Activated CD4-positive, alpha-beta T cell treated with anti-CD3 and anti-CD28 coated beads, Interleukin-2, amount 50 U/mL, for 1 hour (primary cell): ENCODE results near the gene GPR137C.

Experiments
- DNase-seq: peaks from one replicate; pipeline ENCODE4 v3.0.0-alpha.2; 2020

The GPR137C gene, protein sequence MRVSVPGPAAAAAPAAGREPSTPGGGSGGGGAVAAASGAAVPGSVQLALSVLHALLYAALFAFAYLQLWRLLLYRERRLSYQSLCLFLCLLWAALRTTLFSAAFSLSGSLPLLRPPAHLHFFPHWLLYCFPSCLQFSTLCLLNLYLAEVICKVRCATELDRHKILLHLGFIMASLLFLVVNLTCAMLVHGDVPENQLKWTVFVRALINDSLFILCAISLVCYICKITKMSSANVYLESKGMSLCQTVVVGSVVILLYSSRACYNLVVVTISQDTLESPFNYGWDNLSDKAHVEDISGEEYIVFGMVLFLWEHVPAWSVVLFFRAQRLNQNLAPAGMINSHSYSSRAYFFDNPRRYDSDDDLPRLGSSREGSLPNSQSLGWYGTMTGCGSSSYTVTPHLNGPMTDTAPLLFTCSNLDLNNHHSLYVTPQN

GRCh38 chr14:52552063-52552988, at the start of gene GPR137C, which contains the start of gene TXNDC16:
TSS of gene GPR137C (plus strand) at chr14:52552836. CDS start at chr14:52553148, 312 bp downstream.
TSS of gene TXNDC16 (minus strand) at chr14:52552505. CDS start at chr14:52543557, 8,948 bp downstream.
- DNase-seq, result peak; percentile 99

DNA sequence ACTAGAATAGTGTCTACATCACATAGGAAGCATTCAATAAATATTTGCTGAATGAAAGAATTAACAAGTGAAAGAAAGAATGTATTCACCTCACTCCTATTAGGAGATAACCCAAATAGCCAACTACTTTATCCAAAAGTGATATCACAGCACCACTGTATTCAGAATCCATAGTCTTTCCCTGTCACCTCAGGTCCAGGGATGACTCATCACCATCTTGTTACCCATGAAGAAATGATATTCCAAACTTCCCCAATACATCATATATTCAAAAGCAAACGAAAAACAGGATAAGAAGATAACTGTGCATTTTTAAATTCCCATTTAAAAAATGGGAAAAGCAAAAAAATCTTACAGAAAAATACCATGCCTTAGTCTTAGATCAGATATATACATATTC, 39.4 kb upstream of the GPR137C start:
- no peak for DNase-seq

DNA sequence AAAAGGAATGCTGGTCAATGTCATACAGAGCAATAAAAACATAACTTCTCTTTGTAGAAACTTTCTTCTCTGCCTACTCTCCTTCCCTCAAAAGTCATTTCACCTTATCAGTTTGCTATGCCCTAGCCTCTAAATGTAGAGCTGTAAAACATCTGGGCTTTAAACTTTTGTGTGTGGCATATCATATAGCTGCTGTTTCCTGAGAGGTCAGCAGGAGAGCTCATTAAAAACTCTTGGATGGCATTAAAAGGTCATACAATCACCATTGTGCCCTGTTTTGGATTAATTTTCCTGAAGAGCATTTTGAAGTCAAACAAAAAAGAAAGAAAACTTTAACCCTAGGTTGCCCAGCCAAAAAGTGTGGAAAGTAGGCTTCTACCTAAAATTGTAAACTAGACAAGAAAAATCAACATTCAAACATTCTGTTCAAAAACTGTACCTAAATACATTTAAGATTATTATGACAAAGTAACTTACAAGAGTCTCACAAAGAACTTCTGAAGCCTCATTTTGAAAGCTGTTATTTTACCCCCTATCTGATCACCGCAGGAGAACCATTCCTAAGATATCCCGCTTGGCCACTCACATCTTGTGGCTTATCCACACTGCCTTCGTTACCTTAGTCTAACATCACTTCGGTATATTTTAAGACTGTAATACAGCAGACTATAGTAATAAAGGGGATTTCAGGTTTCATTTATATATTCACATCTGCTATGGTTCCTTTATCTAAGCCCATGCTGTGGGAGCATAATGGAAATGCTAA, 38.4 kb upstream of the GPR137C start:
- no peak for DNase-seq

GRCh38 chr14:52522033-52522432, 30.6 kb upstream of the GPR137C start:
- no peak for DNase-seq

DNA sequence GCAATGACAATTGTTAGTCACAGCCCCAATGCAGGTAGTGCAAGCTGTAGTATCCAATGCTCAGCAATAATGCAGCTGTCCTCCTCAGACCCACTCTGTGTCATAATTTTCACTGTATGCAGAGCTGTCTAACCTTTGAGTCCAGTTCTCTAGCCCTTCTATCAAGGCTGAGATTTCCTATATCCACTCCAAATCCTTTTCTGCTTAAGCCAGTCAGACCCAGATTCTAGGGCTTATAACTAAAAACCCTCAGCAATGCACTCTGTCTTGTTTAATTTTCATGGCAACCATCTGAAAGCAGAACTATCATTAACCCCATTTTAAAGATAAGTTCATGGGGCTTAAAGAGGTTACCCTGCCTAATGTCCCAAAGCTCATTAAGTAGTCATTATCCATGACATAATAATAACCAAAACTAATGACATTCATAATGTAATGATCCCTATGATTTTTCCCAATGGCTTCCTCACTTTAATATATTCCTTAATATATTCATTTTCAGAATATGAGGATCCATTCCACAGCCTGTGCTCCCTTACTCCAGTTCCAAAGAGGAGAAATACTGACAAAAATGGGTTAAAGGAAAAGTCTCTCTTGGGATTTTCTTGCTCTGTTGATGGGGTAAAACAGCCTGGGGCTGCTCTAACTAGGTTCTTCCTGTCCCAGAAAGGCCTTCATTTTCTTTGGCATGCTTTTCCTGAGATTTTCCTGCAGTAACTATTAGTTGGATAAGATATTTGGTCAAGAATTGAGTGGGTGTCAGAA, 29.9 kb upstream of the GPR137C start:
- no peak for DNase-seq

DNA sequence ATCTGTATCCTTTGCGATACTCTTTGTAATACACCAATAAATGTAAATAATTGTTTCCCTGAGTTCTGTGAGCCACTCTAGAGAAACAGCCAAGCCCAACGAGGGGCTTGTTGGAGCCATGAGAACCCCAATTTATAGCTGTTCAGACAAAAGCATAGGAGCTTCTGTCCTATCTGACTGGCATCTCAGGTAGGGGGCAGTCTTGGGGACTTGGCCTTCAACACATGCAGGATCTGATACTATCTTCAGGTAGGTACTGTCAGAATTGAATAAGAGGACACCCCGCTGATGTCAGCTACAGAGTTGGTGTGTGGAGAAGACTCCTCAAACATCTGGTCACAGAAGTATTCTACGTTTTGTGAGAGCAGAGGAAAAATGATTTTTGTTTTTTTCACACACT, 25.6 kb upstream of the GPR137C start:
- no peak for DNase-seq

GRCh38 chr14:52531481-52531880, 21.2 kb upstream of the GPR137C start:
- DNase-seq, result no peak

GRCh38 chr14:52536269-52536668, 16.4 kb upstream of the GPR137C start:
- no peak for DNase-seq

DNA sequence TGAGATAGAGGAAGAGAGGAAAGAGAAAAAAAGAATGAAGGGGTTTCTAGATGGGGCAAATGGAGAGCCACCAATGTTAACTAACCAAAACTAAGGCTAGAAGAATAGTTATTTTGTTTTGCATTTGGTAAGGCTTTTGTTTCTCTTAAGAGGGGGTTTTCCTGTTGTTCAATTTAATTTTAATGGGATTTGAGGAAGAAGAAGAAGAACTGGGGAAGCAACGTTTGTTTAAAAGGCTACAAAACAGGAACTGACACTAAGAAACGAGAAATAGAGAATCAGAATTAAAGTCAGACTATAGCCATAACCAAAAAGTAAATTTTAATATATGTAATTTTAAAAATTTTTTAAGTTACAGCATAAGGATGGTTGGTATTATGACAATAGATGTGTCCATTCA, 14.0 kb upstream of the GPR137C start:
- no peak for DNase-seq

DNA sequence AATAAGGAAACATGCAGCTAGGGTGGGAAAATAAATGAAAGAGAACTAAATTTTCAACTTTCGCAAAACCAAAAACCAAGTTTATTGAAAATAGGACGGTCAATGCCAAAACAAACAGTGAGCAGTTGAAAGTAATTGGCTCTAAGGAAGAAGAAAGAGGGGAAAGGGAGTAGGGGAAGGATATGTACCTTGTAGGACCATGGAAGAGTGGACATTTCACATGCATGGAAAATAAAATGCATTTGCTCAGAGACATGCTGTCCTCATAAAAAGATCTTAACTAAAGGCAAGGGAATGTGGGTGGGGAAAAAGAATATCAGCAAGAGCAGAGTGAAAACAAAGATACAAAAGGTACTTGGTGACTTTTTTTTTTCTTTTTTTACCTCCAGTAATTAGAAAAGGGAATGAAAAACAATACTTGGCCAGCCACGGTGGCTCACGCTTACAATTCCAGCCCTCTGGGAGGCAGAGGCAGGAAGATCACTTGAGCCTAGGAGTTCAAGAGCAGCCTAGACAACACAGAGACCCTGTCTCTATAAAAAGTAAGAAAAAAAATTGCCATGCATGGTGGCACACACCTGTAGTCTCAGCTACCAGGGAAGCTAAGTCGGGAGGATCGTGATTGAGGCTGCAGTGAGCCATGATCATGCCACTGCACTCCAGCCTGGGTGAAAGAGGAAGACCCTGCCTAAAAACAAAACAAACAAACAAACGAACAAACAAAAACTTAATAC, 6.9 kb upstream of the GPR137C start:
- no peak for DNase-seq

DNA sequence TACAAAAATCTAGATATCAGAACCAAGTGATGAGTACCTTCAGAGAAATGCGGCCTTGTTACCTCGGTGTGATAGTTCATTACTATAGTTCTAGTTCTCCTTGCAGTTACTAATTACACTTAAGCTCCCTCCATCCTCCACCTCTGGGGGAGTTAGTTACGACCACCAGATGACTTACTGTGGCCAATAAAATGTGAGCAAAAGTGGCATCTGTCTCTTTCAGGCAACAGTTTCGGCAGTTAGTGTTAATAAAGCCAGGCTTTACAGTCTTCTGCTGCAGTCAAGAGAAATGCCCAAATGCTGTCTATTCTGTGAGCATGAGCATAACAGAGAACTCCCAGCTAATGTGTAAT, 6.3 kb upstream of the GPR137C start:
- DNase-seq, result no peak

DNA sequence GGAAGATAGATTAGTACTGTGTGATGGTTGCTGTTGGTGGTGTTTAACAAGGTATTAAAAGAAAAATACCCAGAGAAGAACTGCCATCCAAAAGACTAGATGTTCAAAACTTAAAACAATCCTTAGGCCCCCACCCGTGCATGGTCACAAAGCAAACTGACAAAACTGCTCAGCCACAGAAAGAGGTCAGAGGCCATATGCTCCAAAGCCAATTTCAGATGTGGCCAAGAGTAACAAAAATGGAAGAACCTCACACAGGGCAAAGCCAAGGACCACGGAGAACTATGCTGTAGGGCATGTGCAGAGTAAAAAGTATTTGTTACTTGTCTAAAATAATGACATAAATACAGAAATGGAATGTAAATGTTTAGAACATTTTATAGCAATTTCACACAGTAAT, 5.6 kb upstream of the GPR137C start:
- no peak for DNase-seq

- no peak for DNase-seq
Observed at GRCh38 chr14:52547526-52547925, 5.1 kb upstream of the GPR137C start.

- no peak for DNase-seq
Observed at GRCh38 chr14:52550661-52551060, 2.0 kb upstream of the GPR137C start.

- no peak for DNase-seq
Observed at GRCh38 chr14:52551205-52551604, 1.4 kb upstream of the GPR137C start.

DNA sequence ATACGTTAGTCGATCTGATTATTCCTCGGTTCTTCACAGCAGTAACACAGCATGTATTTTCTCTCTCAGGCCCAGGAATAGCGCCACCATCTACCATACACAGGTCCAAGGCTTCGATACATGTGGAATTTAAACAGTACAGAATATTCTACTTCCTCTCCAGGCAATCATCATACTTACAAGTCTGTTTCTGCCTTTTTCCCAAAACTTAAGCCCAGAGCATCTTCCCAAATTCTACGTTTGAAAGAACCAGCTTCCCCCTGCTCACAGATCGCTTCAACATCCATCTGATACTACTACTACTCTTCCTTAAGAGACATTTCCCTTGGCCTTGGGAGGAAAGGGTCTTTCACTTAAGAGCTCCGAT, 957 bp upstream of the GPR137C start:
- DNase-seq, result no peak

GRCh38 chr14:52553002-52553670, 500 bp downstream of the GPR137C start:
- DNase-seq, result peak; percentile 42

GRCh38 chr14:52553671-52554575, 1.3 kb downstream of the GPR137C start:
- peak; percentile 85 for DNase-seq

GRCh38 chr14:52558688-52559087, 6.1 kb downstream of the GPR137C start:
- DNase-seq, result no peak

- no peak for DNase-seq
Observed at GRCh38 chr14:52563120-52563519, 10.5 kb downstream of the GPR137C start.
